ENCODE measurements around the gene PATJ. TPM values are rescaled to one million over a fixed set of nuclear protein-coding genes. Genes with fewer than 3 reads are reported as not detected.

PATJ gene
- total RNA-seq, 1 experiment from 2014 or later, result 47.3 TPM

DNA sequence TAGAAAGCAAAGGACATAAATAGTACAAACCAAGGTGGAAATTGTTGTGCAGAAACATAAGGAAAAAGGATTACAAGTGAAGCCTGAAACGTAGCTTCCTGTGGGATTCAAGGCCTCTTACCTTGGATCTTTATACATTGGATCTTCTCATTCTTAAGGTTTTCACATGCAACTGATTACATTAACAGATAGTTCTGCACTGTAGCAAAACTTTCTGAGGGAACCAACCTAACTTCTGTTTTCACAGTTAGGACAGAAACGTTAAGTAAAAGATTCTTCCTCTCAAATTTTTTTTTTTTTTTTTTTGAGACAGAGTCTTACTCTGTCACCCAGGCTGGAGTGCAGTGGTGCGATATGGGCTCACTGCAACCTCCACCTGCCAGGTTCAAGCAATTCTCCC lies 9.6 kb upstream of the PATJ start:
- no peak overlapping the region for H2BK12ac ChIP-seq (ENCODE audit: insufficient read length, low read depth, low read length)
- H3K27ac ChIP-seq (ENCODE audit: insufficient read length, low read depth, low read length), result no peak overlapping the region
- H3K9ac ChIP-seq (ENCODE audit: extremely low read depth, insufficient read length, low read length), result no peak overlapping the region
- no peak overlapping the region for H4K8ac ChIP-seq (replicated peaks; ENCODE audit: insufficient read length, low read depth, low read length)
- Mint-ChIP-seq H3K9me3 (no peaks in the 10 kb centered on the region; a peak in 1 of 5 replicates), H3K4me1 (peaks cover 3 to 9% of the 10 kb centered on the region in 2 experiments; a peak in 3 of 4 replicates), H3K4me3 (no peak overlapping the region), H3K27ac (no peak overlapping the region), H3K36me3 (ENCODE audit: insufficient read depth in 1 of 3, low read depth in 3 of 3) (no peaks in the 10 kb centered on the region), H3K27me3 (ENCODE audit: low read depth) (no peaks in the 10 kb centered on the region)
- no peak overlapping the region for H3K18ac ChIP-seq (ENCODE audit: insufficient read length, low read depth, low read length)
- no peak overlapping the region for H4K91ac ChIP-seq (ENCODE audit: insufficient read length, low read depth, low read length)
- no peak overlapping the region for H2BK120ac ChIP-seq (ENCODE audit: low read depth, low read length, poor library complexity, severe bottlenecking)
- H3K79me1 ChIP-seq (ENCODE audit: insufficient read depth, low read depth, low read length, poor library complexity, severe bottlenecking), result no peaks in the 10 kb centered on the region
- H3K4me2 ChIP-seq (ENCODE audit: insufficient read depth, insufficient read length, low read length), result no peak overlapping the region
- no peak overlapping the region for H3K4ac ChIP-seq (ENCODE audit: low read depth, low read length)
- TF ChIP-seq, protein P1, sequence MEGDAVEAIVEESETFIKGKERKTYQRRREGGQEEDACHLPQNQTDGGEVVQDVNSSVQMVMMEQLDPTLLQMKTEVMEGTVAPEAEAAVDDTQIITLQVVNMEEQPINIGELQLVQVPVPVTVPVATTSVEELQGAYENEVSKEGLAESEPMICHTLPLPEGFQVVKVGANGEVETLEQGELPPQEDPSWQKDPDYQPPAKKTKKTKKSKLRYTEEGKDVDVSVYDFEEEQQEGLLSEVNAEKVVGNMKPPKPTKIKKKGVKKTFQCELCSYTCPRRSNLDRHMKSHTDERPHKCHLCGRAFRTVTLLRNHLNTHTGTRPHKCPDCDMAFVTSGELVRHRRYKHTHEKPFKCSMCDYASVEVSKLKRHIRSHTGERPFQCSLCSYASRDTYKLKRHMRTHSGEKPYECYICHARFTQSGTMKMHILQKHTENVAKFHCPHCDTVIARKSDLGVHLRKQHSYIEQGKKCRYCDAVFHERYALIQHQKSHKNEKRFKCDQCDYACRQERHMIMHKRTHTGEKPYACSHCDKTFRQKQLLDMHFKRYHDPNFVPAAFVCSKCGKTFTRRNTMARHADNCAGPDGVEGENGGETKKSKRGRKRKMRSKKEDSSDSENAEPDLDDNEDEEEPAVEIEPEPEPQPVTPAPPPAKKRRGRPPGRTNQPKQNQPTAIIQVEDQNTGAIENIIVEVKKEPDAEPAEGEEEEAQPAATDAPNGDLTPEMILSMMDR (conservative IDR thresholded peaks at IDR 0.05), result no peak
- no peak overlapping the region for H2AFZ ChIP-seq (ENCODE audit: low read length)
- WGBS (ENCODE audit: extremely low coverage, insufficient read length, low lambda C conversion rate), result no CpG with 5 or more reads among the region's 3 CpGs
- H3K9me3 ChIP-seq (ENCODE audit: control insufficient read depth, low read depth, low read length), result no peaks in the 10 kb centered on the region
- H4K20me1 ChIP-seq (ENCODE audit: control insufficient read depth, insufficient read depth, insufficient read length), result no peaks in the 10 kb centered on the region
- H2BK15ac ChIP-seq (ENCODE audit: low read depth, low read length), result no peak overlapping the region
- no peak overlapping the region for H3T11ph ChIP-seq (ENCODE audit: low read length)
- H3K23ac ChIP-seq (ENCODE audit: insufficient read length, low read depth, low read length), result no peak overlapping the region
- no peak overlapping the region for H3K56ac ChIP-seq (ENCODE audit: insufficient read length, low read depth, low read length)
- no peak overlapping the region for H2BK20ac ChIP-seq (ENCODE audit: low read depth, low read length, poor library complexity, severe bottlenecking)
- H3K79me2 ChIP-seq (ENCODE audit: insufficient read depth, low read length), result no peaks in the 10 kb centered on the region
- H2AK5ac ChIP-seq (ENCODE audit: insufficient read length, low read length), result no peak overlapping the region
- H4K5ac ChIP-seq (ENCODE audit: insufficient read length, low read depth, low read length), result no peak overlapping the region
- no peak overlapping the region for H3K14ac ChIP-seq (ENCODE audit: insufficient read depth, low read length)
- DNase-seq, result no peak
- no peaks in the 10 kb centered on the region for H3K23me2 ChIP-seq (ENCODE audit: insufficient read length, low read depth, low read length, poor library complexity, severe bottlenecking)
- peaks cover 3% of the 10 kb centered on the region; the same call in 1 of the 2 replicates for H3K4me1 ChIP-seq (ENCODE audit: insufficient read depth, low read length)
- no peak overlapping the region for H2BK5ac ChIP-seq (ENCODE audit: insufficient read length, low read length)
- no peaks in the 10 kb centered on the region for H3K27me3 ChIP-seq (ENCODE audit: insufficient read depth, low read length)

Data from H9 (cell line).